Muscle of arm (tissue), 14 donors: ENCODE data around the gene HLA-F. TPM values are rescaled to one million over a fixed set of nuclear protein-coding genes. Genes with fewer than 3 reads are reported as not detected.

ENCODE experiments used
- DNase-seq: peaks from one replicate; pipeline ENCODE4 v3.0.0-alpha.2; 2013
- long read RNA-seq, 11 donors: transcript quantifications; one replicate each; lab custom pipeline, GENCODE V29; 2026
- polyA plus RNA-seq, 12 donors: library from polyadenylated mRNA; unstranded; fragments of 120-200 nt; gene quantifications; one replicate each; pipeline ENCODE4 v1.2.1, GENCODE V29; 2013; ENCODE audit not compliant: insufficient read length in 12 of 12

HLA-F gene
- 10 to 100 TPM in 2 of 12 donors, 1 to 10 TPM in 9, not detected in 1; 4.0 to 15.9 (median 6.8) TPM for polyA plus RNA-seq
- long read RNA-seq, donor 1, partial matches to known transcripts: 0 of 1 reads
- long read RNA-seq, donor 1, other reads (novel, unspliced or antisense): 0 of 1 reads
- long read RNA-seq, donor 2: 0 reads
- long read RNA-seq, donor 3, partial matches to known transcripts: 0 of 1 reads
- long read RNA-seq, donor 3, other reads (novel, unspliced or antisense): 0 of 1 reads
- long read RNA-seq, donor 4, partial matches to known transcripts: 0 of 1 reads
- long read RNA-seq, donor 4, other reads (novel, unspliced or antisense): 0 of 1 reads
- long read RNA-seq, donor 5, partial matches to known transcripts: 0 of 3 reads
- long read RNA-seq, donor 5, other reads (novel, unspliced or antisense): 0 of 3 reads
- long read RNA-seq, donor 6, partial matches to known transcripts: 0 of 1 reads
- long read RNA-seq, donor 6, other reads (novel, unspliced or antisense): 0 of 1 reads
- long read RNA-seq, donor 7: 0 reads
- long read RNA-seq, donor 8, partial matches to known transcripts: 0 of 1 reads
- long read RNA-seq, donor 8, other reads (novel, unspliced or antisense): 0 of 1 reads
- long read RNA-seq, donor 9, partial matches to known transcripts: 0 of 1 reads
- long read RNA-seq, donor 9, other reads (novel, unspliced or antisense): 0 of 1 reads
- long read RNA-seq, donor 10, partial matches to known transcripts: 0 of 2 reads
- long read RNA-seq, donor 10, other reads (novel, unspliced or antisense): 0 of 2 reads
- long read RNA-seq, donor 11, partial matches to known transcripts: 0 of 1 reads
- long read RNA-seq, donor 11, other reads (novel, unspliced or antisense): 0 of 1 reads

DNA sequence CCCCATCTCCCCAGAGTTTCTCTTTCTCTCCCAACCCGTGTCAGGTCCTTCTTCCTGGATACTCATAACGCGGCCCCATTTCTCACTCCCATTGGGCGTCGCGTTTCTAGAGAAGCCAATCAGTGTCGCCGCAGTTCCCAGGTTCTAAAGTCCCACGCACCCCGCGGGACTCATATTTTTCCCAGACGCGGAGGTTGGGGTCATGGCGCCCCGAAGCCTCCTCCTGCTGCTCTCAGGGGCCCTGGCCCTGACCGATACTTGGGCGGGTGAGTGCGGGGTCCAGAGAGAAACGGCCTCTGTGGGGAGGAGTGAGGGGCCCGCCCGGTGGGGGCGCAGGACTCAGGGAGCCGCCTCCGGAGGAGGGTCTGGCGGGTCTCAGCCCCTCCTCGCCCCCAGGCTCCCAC lies at the start of gene HLA-F:
Gene HLA-F, plus strand, starts transcription at position 173 of the 404 bp plus-strand sequence. Its CDS starts 30 bp downstream, at position 203.
- DNase-seq: peak; percentile 76

GRCh38 chr6:29674008-29674407 lies 49.2 kb upstream of the HLA-F start:
- no peak for DNase-seq

DNA sequence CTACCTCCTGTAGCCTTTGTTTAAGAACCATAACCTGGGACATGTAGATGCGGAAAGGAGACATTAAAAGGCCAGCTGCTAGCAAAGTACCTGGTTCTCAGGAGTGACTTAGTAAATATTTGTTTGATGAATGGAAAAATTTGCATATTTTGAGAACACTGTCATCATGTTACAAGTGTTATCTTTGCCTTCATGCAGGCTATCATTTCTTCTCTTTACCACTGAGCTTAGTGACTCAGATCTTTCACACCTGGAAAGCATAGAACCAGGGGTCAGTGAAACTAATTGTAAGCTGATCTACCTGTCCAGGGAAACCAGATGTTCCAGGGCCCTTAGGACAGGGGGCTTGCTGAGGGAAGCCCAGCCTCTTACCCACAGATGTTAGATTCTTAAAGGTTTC lies 47.7 kb upstream of the HLA-F start:
- no peak for DNase-seq

- no peak for DNase-seq
Measured at GRCh38 chr6:29676981-29677601, 46.1 kb upstream of the HLA-F start.

DNA sequence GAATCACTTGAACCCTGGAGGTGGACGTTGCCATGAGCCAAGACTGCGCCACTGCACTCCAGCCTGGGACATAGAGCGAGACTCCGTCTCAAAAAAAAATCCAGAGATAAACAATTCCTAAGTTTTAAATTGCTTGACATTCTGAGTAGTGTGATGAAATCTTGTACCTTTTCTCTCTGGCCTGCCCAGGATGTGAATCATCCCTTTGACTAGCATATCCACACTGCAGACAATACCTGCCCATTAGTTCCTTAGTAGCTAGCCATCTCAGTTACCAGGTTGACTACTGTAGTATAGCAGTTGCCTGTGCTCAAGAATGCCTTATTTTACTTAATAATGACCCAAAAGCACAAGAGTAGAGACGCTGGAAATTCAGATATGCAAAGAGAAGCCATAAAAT lies 45.1 kb upstream of the HLA-F start:
- DNase-seq: no peak

- no peak for DNase-seq
Measured at GRCh38 chr6:29679962-29680361, 43.3 kb upstream of the HLA-F start.

- no peak for DNase-seq
Measured at GRCh38 chr6:29680416-29680815, 42.8 kb upstream of the HLA-F start.

- no peak for DNase-seq
Measured at GRCh38 chr6:29680904-29681303, 42.3 kb upstream of the HLA-F start, which contains the start of gene ZFP57. Gene ZFP57 (minus strand): TSS chr6:29681152. CDS start chr6:29677003, 4,149 bp downstream.

DNA sequence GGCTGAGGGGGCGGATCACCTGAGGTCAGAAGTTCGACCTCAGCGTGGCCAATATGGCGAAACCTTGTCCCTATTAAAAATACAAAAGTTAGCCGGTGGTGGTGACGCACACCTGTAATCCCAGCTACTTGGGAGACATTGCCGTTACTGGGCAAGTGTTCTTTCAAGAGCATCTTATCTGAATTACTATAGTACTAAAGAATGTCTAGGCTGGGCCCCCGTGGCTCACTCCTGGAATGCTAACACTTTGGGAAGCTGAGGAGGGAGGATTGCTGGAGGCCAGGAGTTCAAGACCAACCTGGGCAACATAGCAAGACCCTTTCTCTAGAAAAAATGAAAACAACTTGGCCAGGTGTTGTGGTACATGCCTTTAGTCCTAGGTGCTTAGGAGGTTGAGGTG lies 41.4 kb upstream of the HLA-F start:
- DNase-seq: no peak

DNA sequence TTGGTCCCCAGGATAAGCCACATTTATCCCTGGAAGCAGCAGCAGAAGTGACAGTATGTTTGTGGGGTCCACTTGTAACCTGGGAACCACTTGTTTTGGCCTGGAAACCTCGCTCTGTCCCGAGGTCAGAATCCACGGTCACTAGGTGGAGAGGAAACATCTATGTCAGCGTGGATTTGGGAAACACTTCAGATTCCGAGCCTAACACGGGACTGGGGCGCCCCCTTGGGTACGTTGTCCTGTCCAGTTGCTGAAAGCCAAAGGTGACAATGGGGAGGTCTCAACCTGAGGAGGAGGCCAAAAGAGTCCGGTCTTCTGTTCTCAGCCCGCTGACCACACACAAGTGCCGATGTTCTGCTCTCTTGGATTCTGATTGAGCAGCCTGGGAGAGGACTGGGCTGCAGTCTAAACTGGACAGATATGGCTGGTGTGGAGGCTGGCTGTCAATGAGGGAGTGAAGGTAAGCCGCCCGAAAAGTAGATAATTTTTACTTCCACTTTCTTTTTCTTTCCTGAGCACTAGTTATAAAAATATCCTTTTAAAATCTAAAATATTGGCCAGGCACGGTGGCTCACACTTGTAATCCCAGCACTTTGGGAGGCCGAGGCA lies 37.4 kb upstream of the HLA-F start:
- DNase-seq: no peak

GRCh38 chr6:29694637-29695036 lies 28.6 kb upstream of the HLA-F start:
- no peak for DNase-seq

- DNase-seq: no peak
Measured at GRCh38 chr6:29696147-29697125, 26.8 kb upstream of the HLA-F start.

DNA sequence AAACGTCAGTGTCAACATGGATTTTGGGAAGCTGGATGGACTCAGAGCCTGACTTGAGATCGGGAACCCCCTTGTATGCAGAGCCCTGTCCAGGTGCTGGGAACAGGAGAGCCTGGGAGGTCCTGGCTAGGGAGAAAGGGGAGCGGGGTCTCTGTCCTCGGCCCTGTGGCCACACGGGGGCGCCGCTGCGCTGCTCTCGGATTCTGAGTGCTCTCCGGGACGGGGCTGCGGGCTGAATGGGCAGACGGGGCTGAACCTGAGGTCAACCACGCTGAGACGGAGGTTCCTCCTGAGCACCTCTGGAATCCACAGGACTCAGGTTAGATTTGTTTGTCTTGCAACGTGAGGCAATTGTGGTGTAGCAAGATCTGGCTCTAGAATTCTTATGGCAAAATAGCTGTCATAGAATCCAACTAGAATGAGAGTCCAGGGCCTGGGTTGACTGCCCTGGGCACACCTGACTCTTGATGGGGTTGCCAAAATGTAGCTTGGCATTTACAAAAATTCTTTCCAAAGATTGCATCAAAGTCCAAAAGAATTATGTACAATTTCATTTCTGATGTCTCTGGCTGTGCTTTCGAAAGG lies 20.6 kb upstream of the HLA-F start:
- DNase-seq: peak; percentile 30

GRCh38 chr6:29705389-29706231 lies 17.6 kb upstream of the HLA-F start:
- peak; percentile 52 for DNase-seq

GRCh38 chr6:29708432-29709179 lies 14.6 kb upstream of the HLA-F start:
- DNase-seq: no peak

GRCh38 chr6:29709188-29709587 lies 14.0 kb upstream of the HLA-F start:
- no peak for DNase-seq

- no peak for DNase-seq
Measured at GRCh38 chr6:29710281-29710941, 12.8 kb upstream of the HLA-F start.

GRCh38 chr6:29720863-29721262 lies 2.4 kb upstream of the HLA-F start:
- DNase-seq: no peak
